Muscle layer of duodenum (tissue), 2 donors: ENCODE data around the gene MPP2.
"Not testable (repeated sequence)": the region's sequence is repeated elsewhere in the genome, so short reads cannot be mapped to it uniquely, and the experiment has no call there.

Experiments
- H3K27ac ChIP-seq: one replicate; pipeline ENCODE4 v1.7.0; 2013; ENCODE audit warnings: mild to moderate bottlenecking, low read length
- H3K27me3 ChIP-seq: one replicate; pipeline ENCODE4 v1.7.0; 2013; ENCODE audit warnings: low read depth, mild to moderate bottlenecking, control low read depth, low read length
- H3K36me3 ChIP-seq, 2 donors: one replicate each; pipeline ENCODE4 v1.7.0; 2013; ENCODE audit warnings: low read length in 2 of 2, control low read depth in 1 of 2, mild to moderate bottlenecking in 1 of 2; ENCODE audit not compliant: insufficient read depth in 2 of 2, control insufficient read depth in 1 of 2
- H3K4me1 ChIP-seq, 2 donors: one replicate each; pipeline ENCODE4 v1.7.0; 2013; ENCODE audit warnings: low read length in 2 of 2, mild to moderate bottlenecking in 2 of 2, control low read depth in 1 of 2, moderate library complexity in 1 of 2; ENCODE audit not compliant: insufficient read depth in 2 of 2, control insufficient read depth in 1 of 2
- H3K4me3 ChIP-seq, 2 donors: one replicate each; pipeline ENCODE4 v1.7.0; 2013; ENCODE audit warnings: low read length in 2 of 2, low read depth in 1 of 2, mild to moderate bottlenecking in 1 of 2
- H3K9me3 ChIP-seq, 2 donors: one replicate each; pipeline ENCODE4 v1.7.0; 2013; ENCODE audit warnings: low read length in 2 of 2, control low read depth in 1 of 2, mild to moderate bottlenecking in 1 of 2; ENCODE audit not compliant: control insufficient read depth in 1 of 2
- donor health status: healthy.

MPP2 gene

DNA sequence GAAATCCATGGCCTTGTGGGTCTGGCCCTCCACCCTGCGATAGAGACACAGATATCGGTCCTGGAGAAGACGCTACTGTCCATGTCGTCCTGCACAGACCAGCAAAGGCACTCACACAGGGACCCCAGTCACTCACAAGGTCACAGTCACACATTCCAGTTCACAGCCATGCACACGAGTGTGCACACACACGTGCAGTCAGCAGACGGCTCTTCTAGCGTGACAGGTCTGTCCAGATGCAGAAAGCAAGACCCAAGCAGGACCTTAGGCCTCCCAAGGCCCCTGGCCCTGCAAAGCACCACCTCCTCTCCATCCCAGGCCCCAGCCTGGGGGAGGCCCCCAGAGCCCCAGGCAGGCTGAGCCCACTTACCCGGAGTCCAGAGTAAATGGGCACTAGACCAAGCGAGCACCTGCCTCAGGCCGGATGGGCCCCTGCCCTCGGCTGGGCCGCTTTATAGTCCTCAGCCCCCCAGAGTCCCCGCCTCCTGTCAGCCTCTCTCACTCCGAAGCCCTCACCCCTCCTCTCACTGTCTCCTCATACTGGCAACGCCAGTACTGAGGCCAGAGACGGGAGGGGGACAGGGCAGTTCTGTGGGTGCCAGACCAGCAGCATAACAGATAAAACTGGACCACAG lies 34.8 kb upstream of the MPP2 start, which contains the start of gene PPY:
TSS of gene PPY (minus strand) at position 426 of the 635 bp plus-strand sequence. CDS start 822 bp downstream, outside the sequence.
- H3K27ac ChIP-seq: no peak within 1 kb of the TSS
- H3K4me3 ChIP-seq: no peak within 1 kb of the TSS
- H3K36me3 ChIP-seq: no peaks in the 10 kb centered on the region
- H3K27me3 ChIP-seq: no peaks in the 10 kb centered on the region
- H3K9me3 ChIP-seq: no peaks in the 10 kb centered on the region
- peaks cover 0 to 4% of the 10 kb centered on the region in 2 donors for H3K4me1 ChIP-seq

GRCh38 chr17:43940630-43941029 lies 33.3 kb upstream of the MPP2 start:
- H3K4me1 ChIP-seq: peaks cover 0 to 4% of the 10 kb centered on the region in 2 donors
- H3K36me3 ChIP-seq: no peaks in the 10 kb centered on the region
- H3K9me3 ChIP-seq: no peaks in the 10 kb centered on the region
- H3K27me3 ChIP-seq: no peaks in the 10 kb centered on the region
- H3K27ac ChIP-seq: no peak overlapping the region
- no peak overlapping the region for H3K4me3 ChIP-seq

- Histone ChIP-seq H3K4me3 (no peak overlapping the region), H3K4me1 (peaks cover 0 to 4% of the 10 kb centered on the region in 2 donors), H3K9me3 (no peaks in the 10 kb centered on the region), H3K36me3 (no peaks in the 10 kb centered on the region), H3K27me3 (no peaks in the 10 kb centered on the region), H3K27ac (no peak overlapping the region)
These were observed 32.5 kb upstream of the MPP2 start for GRCh38 chr17:43939886-43940285.

DNA sequence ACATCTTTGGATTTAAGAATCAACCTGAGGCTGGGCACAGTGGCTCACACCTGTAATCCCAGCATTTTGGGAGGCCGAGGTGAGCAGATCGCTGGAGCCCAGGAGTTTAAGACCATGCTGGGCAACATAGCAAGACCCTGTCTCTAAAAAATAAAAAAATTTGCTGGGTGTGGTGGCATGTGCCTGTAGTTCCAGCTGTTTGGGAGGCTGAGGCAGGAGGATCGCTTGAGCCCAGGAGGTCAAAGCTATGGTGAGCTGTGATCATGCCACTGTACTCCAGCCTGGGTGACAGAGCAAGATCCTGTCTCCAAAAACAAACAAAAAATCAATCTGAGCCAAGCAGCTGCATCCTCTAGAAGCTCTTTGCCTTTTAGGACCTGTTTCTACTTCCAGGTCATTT lies 32.1 kb upstream of the MPP2 start:
- not testable (repeated sequence) for H3K9me3 ChIP-seq, H3K4me3 ChIP-seq, H3K36me3 ChIP-seq, H3K27ac ChIP-seq, H3K4me1 ChIP-seq, H3K27me3 ChIP-seq

DNA sequence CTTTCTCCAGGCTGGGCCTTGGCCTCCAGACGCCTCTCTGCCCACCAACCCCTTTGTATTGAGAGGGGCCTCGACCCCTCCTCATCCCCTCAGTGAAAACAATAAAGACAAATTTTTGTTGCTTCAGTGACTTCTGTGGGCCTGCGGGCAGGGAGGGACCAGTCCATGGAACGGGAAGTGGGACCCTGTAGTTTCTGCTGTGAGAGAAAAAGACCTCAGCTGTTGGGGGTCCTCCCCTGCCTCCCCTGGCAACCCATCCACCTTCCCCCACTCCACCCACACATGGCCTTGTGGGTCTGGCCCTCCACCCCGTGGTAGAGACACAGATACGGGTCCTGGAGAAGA lies 31.5 kb upstream of the MPP2 start:
- no peaks in the 10 kb centered on the region for H3K36me3 ChIP-seq
- H3K27ac ChIP-seq: no peak overlapping the region
- no peak overlapping the region for H3K4me3 ChIP-seq
- H3K9me3 ChIP-seq: no peaks in the 10 kb centered on the region
- H3K27me3 ChIP-seq: no peaks in the 10 kb centered on the region
- peaks cover 0 to 4% of the 10 kb centered on the region in 2 donors for H3K4me1 ChIP-seq

- peaks cover 0 to 4% of the 10 kb centered on the region in 2 donors for H3K4me1 ChIP-seq
- no peak overlapping the region for H3K4me3 ChIP-seq
- no peak overlapping the region for H3K27ac ChIP-seq
- H3K9me3 ChIP-seq: no peaks in the 10 kb centered on the region
- no peaks in the 10 kb centered on the region for H3K36me3 ChIP-seq
- H3K27me3 ChIP-seq: no peaks in the 10 kb centered on the region
These were observed 29.1 kb upstream of the MPP2 start for GRCh38 chr17:43936434-43936833.

DNA sequence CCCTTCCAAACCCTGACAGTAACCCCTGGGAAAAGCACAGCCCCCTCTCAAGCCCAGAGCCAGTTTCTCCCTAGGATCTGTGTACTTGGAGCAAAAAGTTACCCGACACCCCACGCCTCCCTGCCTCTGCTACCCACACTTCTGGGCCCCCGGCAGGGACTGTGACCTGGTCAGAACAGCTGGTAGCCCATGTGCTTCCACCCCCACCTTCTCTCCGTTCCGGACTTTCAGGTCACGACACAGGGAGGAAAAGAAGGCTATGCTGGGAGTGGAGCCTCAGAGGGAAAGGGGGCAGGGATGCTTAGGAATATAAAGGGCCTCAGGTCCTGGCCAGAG lies 28.6 kb upstream of the MPP2 start:
- H3K4me1 ChIP-seq: peaks cover 0 to 4% of the 10 kb centered on the region in 2 donors
- H3K27ac ChIP-seq: no peak overlapping the region
- no peaks in the 10 kb centered on the region for H3K27me3 ChIP-seq
- no peaks in the 10 kb centered on the region for H3K36me3 ChIP-seq
- no peak overlapping the region for H3K4me3 ChIP-seq
- no peaks in the 10 kb centered on the region for H3K9me3 ChIP-seq

DNA sequence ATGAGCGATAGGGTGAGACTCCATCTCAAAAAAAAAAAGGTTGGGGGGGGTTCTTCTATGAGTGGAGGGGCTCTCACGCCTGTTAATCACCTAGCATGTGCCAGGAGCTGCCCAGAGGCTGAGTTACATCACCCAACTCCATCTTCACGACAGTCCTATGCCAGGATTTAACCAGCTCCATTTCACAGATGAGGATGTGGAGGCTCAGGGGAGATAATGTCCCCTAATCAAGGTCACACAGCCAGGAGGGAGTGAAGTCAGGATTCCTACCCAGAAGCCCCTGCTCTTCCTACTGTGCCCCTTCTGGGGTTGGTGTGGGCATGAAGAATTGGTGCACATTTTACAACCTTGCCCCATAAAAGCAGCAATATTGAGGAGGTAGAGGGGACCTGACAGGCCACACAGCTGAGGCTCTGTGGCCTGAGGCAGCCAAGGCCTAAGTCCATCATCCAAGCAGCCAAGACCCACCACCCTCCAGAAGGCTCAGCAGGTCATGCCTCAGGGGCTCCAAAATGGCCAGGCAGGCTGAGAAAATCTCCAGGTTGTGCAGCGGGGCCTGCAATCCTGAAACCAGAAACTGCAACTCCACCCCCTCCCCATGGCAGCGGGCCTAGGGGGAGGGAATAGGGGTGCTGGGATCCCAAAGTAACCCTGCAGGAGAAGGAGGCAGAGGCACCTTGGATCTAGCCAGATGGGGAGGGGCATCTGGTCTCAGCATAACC lies 28.0 kb upstream of the MPP2 start:
- Histone ChIP-seq H3K27ac (no peak overlapping the region), H3K27me3 (no peaks in the 10 kb centered on the region), H3K36me3 (no peaks in the 10 kb centered on the region), H3K9me3 (no peaks in the 10 kb centered on the region), H3K4me1 (peaks cover 0 to 4% of the 10 kb centered on the region in 2 donors), H3K4me3 (no peak overlapping the region)

GRCh38 chr17:43932923-43933322 lies 25.6 kb upstream of the MPP2 start:
- Histone ChIP-seq H3K27me3 (no peaks in the 10 kb centered on the region), H3K4me1 (peaks cover 0 to 2% of the 10 kb centered on the region in 2 donors), H3K27ac (no peak overlapping the region), H3K4me3 (no peak overlapping the region), H3K9me3 (no peaks in the 10 kb centered on the region), H3K36me3 (no peaks in the 10 kb centered on the region)

DNA sequence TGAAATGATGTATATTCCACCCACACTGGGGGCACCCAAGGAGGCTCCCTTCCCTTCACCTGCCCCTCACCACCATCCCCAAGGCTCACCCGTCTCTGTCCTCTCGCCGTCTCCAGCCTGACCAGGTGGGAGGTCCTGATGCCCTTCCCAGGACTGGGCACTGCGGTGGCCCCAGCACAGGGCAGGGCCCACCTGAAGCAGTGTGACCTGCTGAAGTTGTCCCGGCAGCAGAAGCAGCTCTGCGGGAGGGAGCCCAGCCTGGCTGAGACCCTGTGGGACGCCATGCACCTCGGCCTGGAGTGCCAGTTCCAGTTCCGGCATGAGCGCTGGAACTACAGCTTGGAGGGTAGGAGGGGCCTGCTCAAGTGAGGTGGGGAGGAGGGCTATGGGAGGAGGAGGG lies 25.0 kb upstream of the MPP2 start:
- Histone ChIP-seq H3K4me1 (peaks cover 0 to 3% of the 10 kb centered on the region in 2 donors), H3K4me3 (no peak overlapping the region), H3K9me3 (no peaks in the 10 kb centered on the region), H3K27ac (no peak overlapping the region), H3K36me3 (no peaks in the 10 kb centered on the region), H3K27me3 (no peaks in the 10 kb centered on the region)

DNA sequence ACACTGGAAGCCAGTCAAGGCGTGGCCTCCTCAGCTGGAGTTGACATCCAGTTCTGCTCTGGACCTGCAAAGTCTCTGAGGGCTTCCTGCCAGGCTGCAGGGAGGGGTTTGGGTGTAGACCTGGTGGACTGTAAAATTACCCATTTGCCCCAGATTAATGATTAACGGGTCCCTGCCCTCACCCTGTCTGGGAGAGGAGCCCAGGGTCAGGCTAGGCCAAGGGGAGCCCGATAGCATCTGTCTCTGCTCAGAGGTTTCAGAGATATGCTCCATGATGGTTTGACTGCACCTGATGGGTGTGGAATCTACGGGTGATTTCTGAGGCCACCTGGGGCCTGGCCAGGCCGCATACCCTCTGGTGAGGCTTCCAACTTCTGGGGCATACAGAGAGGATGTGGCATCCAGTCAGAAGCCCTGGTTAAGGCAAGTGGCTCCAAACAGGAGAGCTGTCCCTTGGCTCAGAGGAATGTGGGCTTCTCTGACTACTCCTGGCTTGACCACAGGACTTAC lies 23.8 kb upstream of the MPP2 start:
- no peak overlapping the region for H3K27ac ChIP-seq
- H3K4me1 ChIP-seq: peaks cover 0 to 9% of the 10 kb centered on the region in 2 donors
- no peak overlapping the region for H3K4me3 ChIP-seq
- H3K9me3 ChIP-seq: no peaks in the 10 kb centered on the region
- peaks cover 8% of the 10 kb centered on the region for H3K27me3 ChIP-seq
- H3K36me3 ChIP-seq: no peaks in the 10 kb centered on the region
